DOHH2 (cell line): Measurements from ENCODE around the gene TNFRSF12A.

Experiments used
- H3F3A ChIP-seq: fragments of 200-600 bp; sonication (generic), shearing (Covaris generic); 2 replicates; pipeline ENCODE4 v1.6.0; 2016; ENCODE audit warnings: antibody characterized with exemption, mild to moderate bottlenecking; ENCODE audit not compliant: control insufficient read depth, insufficient read depth
- H3K27ac ChIP-seq: fragments of 200-600 bp; sonication (generic); 2 replicates; pipeline ENCODE4 v1.5.1; 2014; ENCODE audit warnings: low read depth, mild to moderate bottlenecking, low read length, moderate library complexity
- H3K27me3 ChIP-seq: fragments of 200-600 bp; sonication (generic); 2 replicates; pipeline ENCODE4 v1.6.1; 2014; ENCODE audit warnings: mild to moderate bottlenecking, low read length, mixed read lengths; ENCODE audit not compliant: control insufficient read depth
- H3K36me3 ChIP-seq: fragments of 200-600 bp; sonication (generic); 2 replicates; pipeline ENCODE4 v1.6.1; 2014; ENCODE audit warnings: mild to moderate bottlenecking, low read length, moderate library complexity, mixed read lengths; ENCODE audit not compliant: control insufficient read depth
- H3K4me1 ChIP-seq: fragments of 200-600 bp; sonication (generic); 2 replicates; pipeline ENCODE4 v1.6.1; 2014; ENCODE audit warnings: mild to moderate bottlenecking, low read length, mixed read lengths; ENCODE audit not compliant: control insufficient read depth
- H3K4me2 ChIP-seq: fragments of 200-600 bp; sonication (generic); 2 replicates; pipeline ENCODE4 v1.6.0; 2014; ENCODE audit warnings: mild to moderate bottlenecking, low read length, moderate library complexity
- H3K4me3 ChIP-seq: fragments of 200-600 bp; sonication (generic); 2 replicates; pipeline ENCODE4 v1.5.1; 2014; ENCODE audit warnings: mild to moderate bottlenecking, low read length, mixed read lengths
- H3K79me2 ChIP-seq: fragments of 200-600 bp; sonication (generic); 2 replicates; pipeline ENCODE4 v1.6.1; 2014; ENCODE audit warnings: mild to moderate bottlenecking, low read length, mixed read lengths; ENCODE audit not compliant: control insufficient read depth
- H3K9me2 ChIP-seq: fragments of 200-600 bp; sonication (generic); replicated peaks from 2 replicates; pipeline ENCODE4 v1.6.1; 2014; ENCODE audit warnings: mild to moderate bottlenecking, low read length, mixed read lengths; ENCODE audit not compliant: control insufficient read depth
- H3K9me3 ChIP-seq: fragments of 200-600 bp; sonication (generic); 2 replicates; pipeline ENCODE4 v1.6.1; 2014; ENCODE audit warnings: antibody characterized with exemption, low read length, mixed read lengths; ENCODE audit not compliant: control insufficient read depth, insufficient read depth
- H4K20me1 ChIP-seq: fragments of 200-600 bp; sonication (generic); 2 replicates; pipeline ENCODE4 v1.6.0; 2014; ENCODE audit warnings: low read depth, mild to moderate bottlenecking, antibody characterized with exemption, low read length, moderate library complexity; ENCODE audit not compliant: control insufficient read depth, insufficient read depth
- CTCF ChIP-seq: fragments of 200-600 bp; sonication (generic); IDR thresholded peaks from one replicate; pipeline ENCODE4 v1.5.1; 2014; ENCODE audit warnings: antibody characterized with exemption, mild to moderate bottlenecking, low read depth, low read length; ENCODE audit not compliant: poor library complexity, severe bottlenecking
- EZH2phosphoT487 ChIP-seq: fragments of 200-600 bp; sonication (generic); IDR thresholded peaks from 2 replicates; pipeline ENCODE4 v1.6.1; 2017; ENCODE audit warnings: borderline replicate concordance, mild to moderate bottlenecking, antibody characterized with exemption, low read length, moderate library complexity, mixed read lengths

Gene TNFRSF12A

GRCh38 chr16:2982402-2982801 is 37.8 kb upstream of the TNFRSF12A start:
- Histone ChIP-seq H3F3A (peaks cover 6% of the 10 kb centered on the region), H3K27ac (no peak overlapping the region), H3K4me2 (peak overlapping the region; percentile 56; the same call in 1 of the 2 replicates), H3K79me2 (peaks cover 39% of the 10 kb centered on the region), H3K9me2 (no peaks in the 10 kb centered on the region), H3K4me3 (no peak overlapping the region), H3K36me3 (peaks cover 25% of the 10 kb centered on the region), H3K9me3 (no peaks in the 10 kb centered on the region), H4K20me1 (peaks cover 6% of the 10 kb centered on the region; the same call in 1 of the 2 replicates), H3K27me3 (peaks cover 5% of the 10 kb centered on the region; the same call in 1 of the 2 replicates), H3K4me1 (peaks cover 46% of the 10 kb centered on the region)
- no peak for TF ChIP-seq CTCF
- no peak for TF ChIP-seq EZH2phosphoT487

DNA sequence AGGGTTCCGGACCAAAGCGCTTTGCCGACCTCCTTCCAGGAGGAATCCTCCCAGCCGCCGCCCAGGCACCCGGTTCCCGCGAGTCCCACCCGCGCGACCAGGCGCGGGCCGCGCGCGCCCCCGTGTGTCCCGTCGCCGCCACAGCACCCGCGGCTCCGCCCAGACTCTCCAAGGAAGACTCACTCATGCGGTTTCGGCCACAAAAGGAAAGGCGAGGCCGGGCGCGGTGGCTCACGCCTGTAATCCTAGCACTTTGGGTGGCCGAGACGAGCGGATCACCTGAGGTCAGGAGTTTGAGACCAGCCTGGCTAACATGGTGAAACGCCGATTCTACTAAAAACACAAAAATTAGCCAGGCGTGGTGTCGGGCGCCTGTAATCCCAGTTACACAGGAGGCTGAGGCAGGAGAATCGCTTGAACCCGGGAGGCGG is 36.4 kb upstream of the TNFRSF12A start:
- no peaks in the 10 kb centered on the region for H3K9me2 ChIP-seq
- H3K27me3 ChIP-seq = peaks cover 12% of the 10 kb centered on the region; the same call in 1 of the 2 replicates
- peak overlapping the region; percentile 56 for H3K4me2 ChIP-seq
- H3K4me3 ChIP-seq = peak overlapping the region; percentile 60
- no peak overlapping the region for H3K27ac ChIP-seq
- H3K9me3 ChIP-seq = no peaks in the 10 kb centered on the region
- H4K20me1 ChIP-seq = no peaks in the 10 kb centered on the region
- H3K79me2 ChIP-seq = peaks cover 26% of the 10 kb centered on the region
- H3F3A ChIP-seq = peaks cover 6% of the 10 kb centered on the region
- H3K36me3 ChIP-seq = peaks cover 12% of the 10 kb centered on the region
- TF ChIP-seq EZH2phosphoT487 (no peak), CTCF (peak; percentile 87)
- H3K4me1 ChIP-seq = peaks cover 33% of the 10 kb centered on the region

GRCh38 chr16:2985462-2985861 is 34.7 kb upstream of the TNFRSF12A start:
- no peak for TF ChIP-seq EZH2phosphoT487
- no peak for TF ChIP-seq CTCF
- Histone ChIP-seq H3K36me3 (no peaks in the 10 kb centered on the region), H3K27ac (no peak overlapping the region), H3K79me2 (peaks cover 11% of the 10 kb centered on the region), H3K27me3 (peaks cover 29% of the 10 kb centered on the region; the same call in 1 of the 2 replicates), H3F3A (peaks cover 6% of the 10 kb centered on the region), H3K4me1 (peaks cover 30% of the 10 kb centered on the region), H3K4me2 (no peak overlapping the region), H4K20me1 (no peaks in the 10 kb centered on the region), H3K4me3 (no peak overlapping the region), H3K9me2 (no peaks in the 10 kb centered on the region), H3K9me3 (no peaks in the 10 kb centered on the region)
